Osteoblast (primary cell): Measurements from ENCODE around the gene BLOC1S4. TPM values are rescaled to one million over a fixed set of nuclear protein-coding genes. Genes with fewer than 3 reads are reported as not detected.

Experiments
- DNase-seq: peaks from one replicate; pipeline ENCODE4 v3.0.0; 2011; ENCODE audit warnings: low spot score, mixed read lengths; ENCODE audit not compliant: insufficient read length; ENCODE audit errors: missing footprints
- H2AFZ ChIP-seq: 2 replicates; pipeline ENCODE4 v1.6.0; 2011; ENCODE audit warnings: mild to moderate bottlenecking, low read length
- H3K27ac ChIP-seq: 2 replicates; pipeline ENCODE4 v1.5.1; 2011; ENCODE audit warnings: mild to moderate bottlenecking, low read depth, low read length, moderate library complexity
- H3K27me3 ChIP-seq: 2 replicates; pipeline ENCODE4 v1.6.0; 2012; ENCODE audit warnings: mild to moderate bottlenecking, control low read depth, inconsistent platforms, low read length, moderate library complexity; ENCODE audit not compliant: insufficient read depth
- H3K36me3 ChIP-seq: 2 replicates; pipeline ENCODE4 v1.5.1; 2011; ENCODE audit warnings: mild to moderate bottlenecking, low read length, control low read depth, moderate library complexity; ENCODE audit not compliant: insufficient read depth
- H3K4me1 ChIP-seq: 2 replicates; pipeline ENCODE4 v1.5.1; 2011; ENCODE audit warnings: mild to moderate bottlenecking, low read length, control low read depth, moderate library complexity; ENCODE audit not compliant: insufficient read depth
- H3K4me2 ChIP-seq: 2 replicates; pipeline ENCODE4 v1.6.0; 2011; ENCODE audit warnings: mild to moderate bottlenecking, low read length; ENCODE audit not compliant: insufficient read depth
- H3K4me3 ChIP-seq: fragments of 200-600 bp; sonication (generic); 3 replicates; pipeline ENCODE4 v1.5.1; 2012; ENCODE audit warnings: mild to moderate bottlenecking, low read length, inconsistent platforms; ENCODE audit not compliant: insufficient read depth
- H3K79me2 ChIP-seq: 2 replicates; pipeline ENCODE4 v1.6.0; 2012; ENCODE audit warnings: mild to moderate bottlenecking, low read length, control low read depth, inconsistent platforms; ENCODE audit not compliant: insufficient read depth
- H3K9me3 ChIP-seq: 2 replicates; pipeline ENCODE4 v1.5.1; 2011; ENCODE audit warnings: low read depth, low read length, control low read depth
- H4K20me1 ChIP-seq: 2 replicates; pipeline ENCODE4 v1.6.0; 2012; ENCODE audit warnings: mild to moderate bottlenecking, low read length, control low read depth; ENCODE audit not compliant: insufficient read depth
- total RNA-seq: library from RNA; depleted of rRNA; stranded (reverse); fragments of >200 nt; gene quantifications from 2 replicates; pipeline ENCODE4 v1.2.3, GENCODE V29; 2012
- TF ChIP-seq, protein P1 (sequence below): IDR thresholded peaks from 2 replicates; pipeline ENCODE4 v1.5.1; 2011; ENCODE audit warnings: mild to moderate bottlenecking, low read depth, low read length, moderate library complexity; ENCODE audit errors: extremely low read depth

BLOC1S4 gene
- total RNA-seq, 1 donor = 10.9 TPM

- Histone ChIP-seq H3K9me3 (no peaks in the 10 kb centered on the region), H4K20me1 (no peaks in the 10 kb centered on the region), H3K4me2 (peak overlapping the region; percentile 84), H3K4me3 (peak overlapping the region; percentile 65), H3K36me3 (no peaks in the 10 kb centered on the region), H3K4me1 (peaks cover 19% of the 10 kb centered on the region), H3K27me3 (no peaks in the 10 kb centered on the region), H3K79me2 (no peaks in the 10 kb centered on the region), H2AFZ (peak overlapping the region; percentile 97), H3K27ac (peak overlapping the region; percentile 81)
- TF ChIP-seq, protein P1, sequence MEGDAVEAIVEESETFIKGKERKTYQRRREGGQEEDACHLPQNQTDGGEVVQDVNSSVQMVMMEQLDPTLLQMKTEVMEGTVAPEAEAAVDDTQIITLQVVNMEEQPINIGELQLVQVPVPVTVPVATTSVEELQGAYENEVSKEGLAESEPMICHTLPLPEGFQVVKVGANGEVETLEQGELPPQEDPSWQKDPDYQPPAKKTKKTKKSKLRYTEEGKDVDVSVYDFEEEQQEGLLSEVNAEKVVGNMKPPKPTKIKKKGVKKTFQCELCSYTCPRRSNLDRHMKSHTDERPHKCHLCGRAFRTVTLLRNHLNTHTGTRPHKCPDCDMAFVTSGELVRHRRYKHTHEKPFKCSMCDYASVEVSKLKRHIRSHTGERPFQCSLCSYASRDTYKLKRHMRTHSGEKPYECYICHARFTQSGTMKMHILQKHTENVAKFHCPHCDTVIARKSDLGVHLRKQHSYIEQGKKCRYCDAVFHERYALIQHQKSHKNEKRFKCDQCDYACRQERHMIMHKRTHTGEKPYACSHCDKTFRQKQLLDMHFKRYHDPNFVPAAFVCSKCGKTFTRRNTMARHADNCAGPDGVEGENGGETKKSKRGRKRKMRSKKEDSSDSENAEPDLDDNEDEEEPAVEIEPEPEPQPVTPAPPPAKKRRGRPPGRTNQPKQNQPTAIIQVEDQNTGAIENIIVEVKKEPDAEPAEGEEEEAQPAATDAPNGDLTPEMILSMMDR = no peak
- no peak for DNase-seq
These were observed 27.8 kb upstream of the BLOC1S4 start for GRCh38 chr4:6687947-6688878.

DNA sequence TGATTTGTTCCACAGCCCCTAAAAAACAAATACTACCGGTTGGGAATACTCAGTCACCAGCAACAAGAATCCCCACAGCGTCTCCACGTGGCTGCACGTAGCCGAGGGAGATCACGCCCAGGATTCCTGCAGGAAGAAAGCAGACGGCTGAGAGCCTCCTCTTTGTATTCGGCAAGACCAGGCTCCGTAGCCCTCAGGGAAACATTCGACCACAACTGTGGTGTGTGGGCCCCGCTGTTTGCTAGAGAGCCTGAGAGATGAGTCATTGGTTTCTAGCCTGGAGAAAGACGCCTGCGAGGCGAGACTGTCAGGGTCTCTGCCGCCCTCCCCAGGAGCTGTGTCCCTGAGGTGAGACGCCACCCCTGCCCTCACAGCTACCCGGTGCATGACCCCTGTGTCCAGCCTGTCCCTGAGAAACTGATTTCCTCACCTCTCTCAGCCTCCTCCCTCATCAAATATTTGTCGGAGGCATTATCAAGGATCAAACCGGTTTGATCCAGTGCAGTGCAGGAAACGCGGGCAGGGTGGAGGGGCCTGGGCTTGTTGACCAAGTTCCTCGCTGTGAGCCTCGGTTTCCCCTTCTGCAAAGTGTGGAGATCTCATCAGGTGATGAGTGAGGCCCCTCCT lies 27.0 kb upstream of the BLOC1S4 start:
- peak; percentile 99 for DNase-seq
- Histone ChIP-seq H3K27me3 (no peaks in the 10 kb centered on the region), H3K4me2 (peak overlapping the region; percentile 84), H3K4me3 (peak overlapping the region; percentile 65), H4K20me1 (no peaks in the 10 kb centered on the region), H3K36me3 (no peaks in the 10 kb centered on the region), H2AFZ (peak overlapping the region; percentile 97), H3K27ac (peak overlapping the region; percentile 81), H3K9me3 (no peaks in the 10 kb centered on the region), H3K79me2 (no peaks in the 10 kb centered on the region), H3K4me1 (peaks cover 20% of the 10 kb centered on the region)
- TF ChIP-seq, protein P1 = peak; percentile 38

GRCh38 chr4:6689506-6689960 lies 26.4 kb upstream of the BLOC1S4 start:
- no peaks in the 10 kb centered on the region for H3K79me2 ChIP-seq
- no peaks in the 10 kb centered on the region for H4K20me1 ChIP-seq
- H3K4me1 ChIP-seq = peaks cover 20% of the 10 kb centered on the region
- no peaks in the 10 kb centered on the region for H3K27me3 ChIP-seq
- DNase-seq = no peak
- H3K4me3 ChIP-seq = peak overlapping the region; percentile 65
- no peaks in the 10 kb centered on the region for H3K9me3 ChIP-seq
- TF ChIP-seq, protein P1 = no peak
- peak overlapping the region; percentile 97 for H2AFZ ChIP-seq
- peak overlapping the region; percentile 84 for H3K4me2 ChIP-seq
- H3K36me3 ChIP-seq = no peaks in the 10 kb centered on the region
- H3K27ac ChIP-seq = peak overlapping the region; percentile 81

GRCh38 chr4:6692379-6692778 lies 23.6 kb upstream of the BLOC1S4 start:
- Histone ChIP-seq H3K9me3 (no peaks in the 10 kb centered on the region), H3K36me3 (no peaks in the 10 kb centered on the region), H3K27ac (no peak overlapping the region), H3K4me2 (no peak overlapping the region), H3K79me2 (no peaks in the 10 kb centered on the region), H2AFZ (peak overlapping the region; percentile 46), H3K4me1 (peaks cover 20% of the 10 kb centered on the region), H3K4me3 (no peak overlapping the region), H3K27me3 (no peaks in the 10 kb centered on the region), H4K20me1 (no peaks in the 10 kb centered on the region)
- TF ChIP-seq, protein P1 = no peak
- DNase-seq = no peak
